Sigmoid colon (tissue), 4 donors: Measurements from ENCODE around the gene RNF212.

ENCODE experiments used
- POLR2A ChIP-seq, 2 donors: fragments of 450-650 bp; IDR thresholded peaks; one replicate each; pipeline ENCODE4 v1.6.1; 2016; ENCODE audit warnings: antibody characterized with exemption in 2 of 2, mild to moderate bottlenecking in 2 of 2, moderate library complexity in 2 of 2
- POLR2AphosphoS5 ChIP-seq, 4 donors: sonication (generic); formaldehyde crosslinking; IDR thresholded peaks; one replicate each; pipeline ENCODE4 v1.6.1; 2017; ENCODE audit warnings: antibody characterized with exemption in 4 of 4
- TF ChIP-seq, protein P1 (sequence below), 4 experiments: fragments of 450-650 bp in 3 of 4; fragments of 200-600 bp in 1 of 4; IDR thresholded peaks; one replicate each; pipeline ENCODE4 v1.5.1; 2016 to 2019; ENCODE audit warnings: antibody characterized with exemption in 4 of 4, mild to moderate bottlenecking in 3 of 4, moderate library complexity in 2 of 4

DNA sequence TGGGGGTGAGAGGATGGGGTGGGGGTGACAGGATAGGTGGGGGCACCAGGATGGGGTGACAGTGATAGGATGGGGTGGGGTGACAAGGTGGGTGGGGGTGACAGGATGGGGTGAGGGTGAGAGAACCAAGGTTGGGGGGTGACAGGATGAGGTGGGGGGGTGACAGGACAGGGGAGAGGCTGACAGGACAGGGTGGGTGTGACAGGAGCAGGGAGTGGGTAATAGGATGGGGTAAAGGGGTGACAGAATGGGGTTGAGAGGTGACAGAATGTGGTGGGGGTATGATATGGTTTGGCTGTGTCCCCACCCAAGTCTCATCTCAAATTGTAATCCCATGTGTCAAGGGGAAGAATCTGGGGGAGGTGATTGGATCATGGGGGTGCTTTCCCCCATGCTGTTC is 26.0 kb downstream of the RNF212 start:
- TF ChIP-seq POLR2A (IDR thresholded peaks at IDR 0.05) (no peak), POLR2AphosphoS5 (IDR thresholded peaks at IDR 0.05) (no peak)
- TF ChIP-seq, protein P1, sequence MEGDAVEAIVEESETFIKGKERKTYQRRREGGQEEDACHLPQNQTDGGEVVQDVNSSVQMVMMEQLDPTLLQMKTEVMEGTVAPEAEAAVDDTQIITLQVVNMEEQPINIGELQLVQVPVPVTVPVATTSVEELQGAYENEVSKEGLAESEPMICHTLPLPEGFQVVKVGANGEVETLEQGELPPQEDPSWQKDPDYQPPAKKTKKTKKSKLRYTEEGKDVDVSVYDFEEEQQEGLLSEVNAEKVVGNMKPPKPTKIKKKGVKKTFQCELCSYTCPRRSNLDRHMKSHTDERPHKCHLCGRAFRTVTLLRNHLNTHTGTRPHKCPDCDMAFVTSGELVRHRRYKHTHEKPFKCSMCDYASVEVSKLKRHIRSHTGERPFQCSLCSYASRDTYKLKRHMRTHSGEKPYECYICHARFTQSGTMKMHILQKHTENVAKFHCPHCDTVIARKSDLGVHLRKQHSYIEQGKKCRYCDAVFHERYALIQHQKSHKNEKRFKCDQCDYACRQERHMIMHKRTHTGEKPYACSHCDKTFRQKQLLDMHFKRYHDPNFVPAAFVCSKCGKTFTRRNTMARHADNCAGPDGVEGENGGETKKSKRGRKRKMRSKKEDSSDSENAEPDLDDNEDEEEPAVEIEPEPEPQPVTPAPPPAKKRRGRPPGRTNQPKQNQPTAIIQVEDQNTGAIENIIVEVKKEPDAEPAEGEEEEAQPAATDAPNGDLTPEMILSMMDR (IDR thresholded peaks at IDR 0.05) = no peak
